T-helper 22 cell (primary cell): Measurements from ENCODE around the gene PTPRM.

ENCODE experiments used
- DNase-seq: peaks from one replicate; pipeline ENCODE4 v3.0.0-alpha.2; 2020; ENCODE audit warnings: low read depth

PTPRM gene

GRCh38 chr18:8326763-8327394 is 759.8 kb downstream of the PTPRM start:
- no peak for DNase-seq

- DNase-seq, result no peak
Observed at GRCh38 chr18:8328126-8328525, 761.0 kb downstream of the PTPRM start.

- DNase-seq, result no peak
Observed at GRCh38 chr18:8329186-8329771, 762.2 kb downstream of the PTPRM start.

GRCh38 chr18:8330575-8330974 is 763.5 kb downstream of the PTPRM start:
- no peak for DNase-seq

GRCh38 chr18:8332286-8332685 is 765.2 kb downstream of the PTPRM start:
- DNase-seq, result no peak

- DNase-seq, result no peak
Observed at GRCh38 chr18:8333961-8334360, 766.8 kb downstream of the PTPRM start.

GRCh38 chr18:8337211-8337610 is 770.1 kb downstream of the PTPRM start:
- no peak for DNase-seq

- DNase-seq, result no peak
Observed at GRCh38 chr18:8339210-8339609, 772.1 kb downstream of the PTPRM start.

GRCh38 chr18:8339952-8340351 is 772.8 kb downstream of the PTPRM start:
- no peak for DNase-seq

GRCh38 chr18:8341481-8342230 is 774.5 kb downstream of the PTPRM start:
- DNase-seq, result no peak

- no peak for DNase-seq
Observed at GRCh38 chr18:8348051-8348720, 781.1 kb downstream of the PTPRM start.

GRCh38 chr18:8349608-8350323 is 782.6 kb downstream of the PTPRM start:
- DNase-seq, result no peak

GRCh38 chr18:8350628-8351027 is 783.5 kb downstream of the PTPRM start:
- no peak for DNase-seq

- no peak for DNase-seq
Observed at GRCh38 chr18:8351161-8351560, 784.0 kb downstream of the PTPRM start.

GRCh38 chr18:8354304-8354703 is 787.2 kb downstream of the PTPRM start:
- DNase-seq, result no peak

- DNase-seq, result no peak
Observed at GRCh38 chr18:8356001-8356400, 788.9 kb downstream of the PTPRM start.

GRCh38 chr18:8357320-8357719 is 790.2 kb downstream of the PTPRM start:
- no peak for DNase-seq

- DNase-seq, result no peak
Observed at GRCh38 chr18:8358033-8358765, 791.1 kb downstream of the PTPRM start.

GRCh38 chr18:8359076-8359475 is 792.0 kb downstream of the PTPRM start:
- DNase-seq, result no peak

GRCh38 chr18:8359481-8359880 is 792.4 kb downstream of the PTPRM start:
- DNase-seq, result no peak

GRCh38 chr18:8361941-8362471 is 794.9 kb downstream of the PTPRM start:
- no peak for DNase-seq
